HepG2 (cell line): ENCODE data around the gene DUSP15. TPM values are rescaled to one million over a fixed set of nuclear protein-coding genes. Genes with fewer than 3 reads are reported as not detected.
A peak's percentile ranks its signal among the peaks of the same experiment; 100 is the strongest.

Experiments
- ATF7 ChIP-seq, 2 experiments: fragments of 450-650 bp in 1 of 2; sonication (generic) in 1 of 2; formaldehyde crosslinking in 1 of 2; IDR thresholded peaks; 2 replicates each; pipeline versions ENCODE4 v1.4.0 to v1.6.1; 2016 to 2020; ENCODE audit warnings: antibody characterized with exemption in 1 of 2, mild to moderate bottlenecking in 1 of 2, missing genetic modification reagents in 1 of 2
- FOXA1 ChIP-seq, 2 experiments: fragments of 450-650 bp in 1 of 2; sonication (generic) in 1 of 2; formaldehyde crosslinking in 1 of 2; IDR thresholded peaks; 2 replicates each; pipeline versions ENCODE4 v1.4.0 to v1.6.1; 2016 to 2020; ENCODE audit warnings: missing genetic modification reagents in 1 of 2
- FUBP1 ChIP-seq: sonication (generic); formaldehyde crosslinking; IDR thresholded peaks from 2 replicates; pipeline ENCODE4 v1.5.1; 2020; ENCODE audit warnings: missing genetic modification reagents, mild to moderate bottlenecking, borderline replicate concordance
- IKZF5 ChIP-seq: IDR thresholded peaks from 2 replicates; pipeline ENCODE4 v1.6.1; 2018; ENCODE audit warnings: missing genetic modification reagents, mild to moderate bottlenecking, missing compliant biosample characterization
- NFAT5 ChIP-seq: sonication (generic); formaldehyde crosslinking; IDR thresholded peaks from 2 replicates; pipeline ENCODE4 v1.4.0; 2020; ENCODE audit warnings: missing genetic modification reagents
- RNF219 ChIP-seq: sonication (generic); formaldehyde crosslinking; IDR thresholded peaks from 2 replicates; pipeline ENCODE4 v1.5.0; 2020; ENCODE audit warnings: mild to moderate bottlenecking, missing genetic modification reagents
- ZNF549 ChIP-seq: sonication (generic); formaldehyde crosslinking; IDR thresholded peaks from 2 replicates; pipeline ENCODE4 v1.5.0; 2020; ENCODE audit warnings: missing genetic modification reagents
- ZXDC ChIP-seq: sonication (generic); formaldehyde crosslinking; IDR thresholded peaks from 2 replicates; pipeline ENCODE4 v1.5.0; 2020; ENCODE audit warnings: mild to moderate bottlenecking, missing genetic modification reagents
- polyA plus RNA-seq, 8 experiments: library from polyadenylated mRNA; depleted of rRNA in 3 of 8; stranded (reverse) in 7 of 8; unstranded in 1 of 8; fragments of >200 nt; fragmentation: Illumina TruSeq in 4 of 8; extraction: Trizol in 4 of 8; gene quantifications; 2 replicates each; pipeline versions ENCODE4 v1.2.1 to v1.2.3, GENCODE V29; 2011 to 2016; ENCODE audit warnings: low read depth in 4 of 8, missing spikeins in 1 of 8, mixed read lengths in 1 of 8; ENCODE audit not compliant: insufficient read depth in 1 of 8
- total RNA-seq, 5 experiments: library from RNA; depleted of rRNA; stranded (reverse); fragments of >200 nt; fragmentation: Illumina TruSeq; extraction: Trizol; gene quantifications; 2 replicates each; pipeline ENCODE4 v1.2.3, GENCODE V29; 2016; ENCODE audit warnings: low read depth in 1 of 5

DUSP15 gene
- total and polyA plus RNA-seq, 2 of the 13 experiments (the other 11 are each of a cell fraction or from before 2014, with no cell fraction given) = 0.17 to 0.93 TPM

- TF ChIP-seq ATF7 (IDR thresholded peaks at IDR 0.05) (no peak), ATF7 (CRISPR knock-in tag; IDR thresholded peaks at IDR 0.05) (peak; percentile 28; the same call in 1 of the 2 replicates), ZNF549 (no peak), RNF219 (no peak), ZXDC (CRISPR knock-in tag) (no peak), NFAT5 (CRISPR knock-in tag) (peak; percentile 24; the same call in 1 of the 2 replicates), IKZF5 (CRISPR knock-in tag) (peak; percentile 67), FUBP1 (CRISPR knock-in tag) (no peak), FOXA1 (IDR thresholded peaks at IDR 0.05) (no peak), FOXA1 (CRISPR knock-in tag; IDR thresholded peaks at IDR 0.05) (peak; percentile 36; the same call in 1 of the 2 replicates)
Measured at GRCh38 chr20:31879143-31879987, 9.0 kb upstream of the DUSP15 start (continued).
